Suppressor macrophage (primary cell): ENCODE measurements around the gene XPNPEP2.

Experiments used
- DNase-seq, 4 experiments: peaks; one replicate each; pipeline ENCODE4 v3.0.0-alpha.2; 2020 to 2022

The XPNPEP2 gene

DNA sequence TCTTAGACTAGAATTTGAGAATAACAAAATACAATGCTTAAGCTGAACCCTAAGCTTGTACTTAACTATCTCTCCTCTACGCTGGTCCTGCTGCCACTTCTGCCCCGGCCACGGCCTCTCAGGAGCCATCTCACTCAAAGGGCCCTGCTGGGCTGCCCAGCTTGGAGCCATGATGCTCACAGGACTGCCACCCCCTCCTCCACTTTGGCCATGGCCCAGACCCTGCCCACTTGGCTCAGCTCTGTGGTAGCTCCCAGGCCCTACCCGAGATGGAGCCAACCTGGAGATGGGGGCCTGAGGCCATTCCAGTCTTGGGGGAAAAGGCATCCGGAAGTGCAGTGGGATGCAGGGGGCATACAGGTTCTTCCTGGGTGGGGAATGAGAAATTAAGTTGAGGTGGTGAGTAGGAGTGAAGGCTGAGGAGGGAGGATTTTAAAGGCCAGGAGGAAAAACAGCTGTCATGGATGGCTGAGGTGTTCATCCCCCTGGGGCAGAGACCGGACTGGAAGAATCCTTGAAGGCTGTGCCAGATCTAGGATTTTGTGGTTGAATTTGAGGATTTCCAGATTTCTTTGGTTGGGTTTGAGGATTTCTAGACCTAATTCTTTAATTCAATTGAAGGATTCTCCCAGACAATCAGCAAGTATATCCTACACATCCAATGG, 41.8 kb downstream of the XPNPEP2 start:
- peak; percentile 26 to 58 (median 46) for DNase-seq

DNA sequence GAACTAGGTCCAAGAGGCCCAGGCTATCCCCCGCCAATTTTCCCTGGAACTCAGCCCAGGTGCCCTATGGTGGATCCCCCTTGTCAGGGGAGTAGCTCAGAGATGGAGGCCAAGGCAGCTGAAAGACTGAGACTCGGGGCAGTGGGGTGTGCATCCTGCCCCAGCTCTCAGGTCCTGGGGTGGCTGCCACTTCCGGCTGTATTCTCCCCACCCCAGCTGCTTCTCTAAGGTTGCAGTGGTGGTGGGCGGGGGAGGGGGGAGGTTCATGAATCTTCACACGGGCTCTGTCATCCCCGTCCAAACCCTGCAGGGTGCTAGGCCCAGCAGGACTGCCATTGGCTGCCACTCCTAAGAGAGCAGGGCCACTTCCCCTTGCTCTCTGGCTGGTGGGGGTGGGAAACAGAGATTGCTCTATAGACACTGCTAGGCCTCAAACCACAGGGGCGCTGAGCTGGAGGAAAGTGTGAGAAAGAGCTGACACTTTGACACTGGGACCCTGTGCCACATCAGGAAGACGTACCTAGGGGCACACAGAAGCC, 42.4 kb downstream of the XPNPEP2 start:
- DNase-seq = peak; percentile 80 to 90 (median 86)

DNA sequence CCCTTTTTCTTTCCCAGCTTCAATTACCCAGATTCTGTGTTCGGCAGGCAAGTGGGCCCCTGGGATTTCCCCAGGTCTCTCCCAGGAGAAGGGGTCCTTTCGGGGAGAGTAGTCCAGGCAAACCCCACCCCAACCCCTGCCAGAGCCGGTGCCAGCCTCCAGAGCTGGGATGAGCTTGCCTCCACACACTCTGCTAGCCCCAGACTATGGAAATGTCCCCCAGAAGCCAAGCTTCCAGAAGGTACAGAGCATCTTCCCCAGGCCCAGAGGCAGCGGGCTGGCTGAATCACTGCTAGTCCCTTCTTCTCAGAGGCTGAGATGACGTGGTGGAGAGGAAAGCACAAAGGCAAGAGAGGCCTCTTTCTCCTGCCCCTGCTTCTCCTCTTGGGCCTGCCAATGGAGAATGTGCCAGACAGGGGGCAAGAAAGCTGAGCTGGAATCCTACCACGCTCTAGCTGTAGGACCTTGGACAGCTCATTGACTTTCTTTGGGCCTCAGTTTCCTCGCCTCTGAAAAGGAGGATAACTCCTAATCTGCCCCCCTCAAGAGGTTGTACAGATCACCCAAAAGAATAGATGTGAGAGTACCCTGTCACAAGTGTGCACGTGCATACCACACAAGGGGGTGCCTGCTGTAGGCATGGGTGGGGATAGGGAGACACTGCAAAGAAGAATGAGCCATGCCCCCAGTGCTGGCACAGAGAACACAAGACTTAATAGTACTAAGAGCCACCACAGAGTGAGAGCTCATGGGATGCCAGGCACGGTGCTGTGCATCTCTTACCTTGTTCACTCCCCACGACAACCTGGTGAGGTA, 43.1 kb downstream of the XPNPEP2 start:
- no peak for DNase-seq

DNA sequence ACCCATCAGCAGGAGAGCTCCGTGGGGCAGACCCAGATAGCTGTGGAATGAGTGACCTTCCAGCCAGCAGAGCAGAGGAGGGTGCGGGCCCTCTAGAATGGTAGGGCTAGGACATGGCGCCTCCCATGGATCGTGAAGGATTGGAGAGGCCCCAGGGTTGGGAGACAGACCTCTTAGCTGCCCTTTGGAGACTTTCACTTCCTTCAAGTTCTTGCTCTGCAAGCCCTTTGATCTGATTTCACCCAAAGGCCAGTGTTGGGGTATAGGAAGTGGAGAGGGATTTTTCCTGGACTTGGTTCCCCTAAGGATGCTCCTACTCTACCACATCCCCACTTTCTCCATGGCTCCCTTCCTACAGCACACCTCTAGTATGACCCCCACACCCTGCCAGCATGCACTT, 43.9 kb downstream of the XPNPEP2 start:
- DNase-seq = peak in 3 of 4 experiments; percentile 45 to 53 (median 52)

DNA sequence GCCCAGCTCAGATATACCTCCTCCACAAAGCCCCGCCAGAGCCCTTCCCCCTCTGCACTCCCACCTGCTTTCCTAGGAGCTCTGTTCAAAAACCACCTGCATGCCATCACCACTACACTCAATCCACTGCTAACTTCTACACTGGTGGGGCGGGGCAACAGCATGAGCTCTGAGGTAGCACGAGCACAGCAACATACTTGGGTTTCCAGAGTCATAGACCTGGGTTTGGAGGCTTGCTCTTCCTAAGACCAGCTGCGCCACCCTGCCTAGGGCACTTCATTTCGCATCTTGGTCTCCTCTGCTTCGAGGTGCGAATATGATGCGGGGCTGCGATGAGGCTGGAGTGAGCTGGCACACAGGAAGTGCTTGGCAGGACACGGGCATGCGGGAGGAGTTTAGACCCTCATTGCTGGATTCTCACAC, 44.5 kb downstream of the XPNPEP2 start:
- no peak for DNase-seq

DNA sequence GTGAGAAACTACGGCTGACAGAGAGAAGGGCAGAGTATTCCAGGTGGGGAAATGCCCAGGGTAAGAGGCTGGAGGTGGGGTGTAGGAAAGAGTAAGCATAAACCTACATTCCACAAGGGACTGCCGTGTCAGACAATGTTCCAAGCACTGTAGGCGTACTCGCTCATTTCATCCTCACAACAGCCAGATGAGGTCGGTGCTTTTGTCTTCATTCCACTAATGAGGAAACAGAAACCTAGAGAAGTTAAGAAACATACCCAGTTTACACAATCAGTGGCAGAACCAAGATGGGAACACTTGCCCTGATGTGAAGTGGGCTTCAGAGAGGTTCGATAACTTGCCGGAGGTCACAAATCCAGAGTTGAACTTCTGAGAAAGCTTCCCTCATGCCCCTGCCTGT, 45.6 kb downstream of the XPNPEP2 start:
- DNase-seq = peak; percentile 24 to 67 (median 56)

DNA sequence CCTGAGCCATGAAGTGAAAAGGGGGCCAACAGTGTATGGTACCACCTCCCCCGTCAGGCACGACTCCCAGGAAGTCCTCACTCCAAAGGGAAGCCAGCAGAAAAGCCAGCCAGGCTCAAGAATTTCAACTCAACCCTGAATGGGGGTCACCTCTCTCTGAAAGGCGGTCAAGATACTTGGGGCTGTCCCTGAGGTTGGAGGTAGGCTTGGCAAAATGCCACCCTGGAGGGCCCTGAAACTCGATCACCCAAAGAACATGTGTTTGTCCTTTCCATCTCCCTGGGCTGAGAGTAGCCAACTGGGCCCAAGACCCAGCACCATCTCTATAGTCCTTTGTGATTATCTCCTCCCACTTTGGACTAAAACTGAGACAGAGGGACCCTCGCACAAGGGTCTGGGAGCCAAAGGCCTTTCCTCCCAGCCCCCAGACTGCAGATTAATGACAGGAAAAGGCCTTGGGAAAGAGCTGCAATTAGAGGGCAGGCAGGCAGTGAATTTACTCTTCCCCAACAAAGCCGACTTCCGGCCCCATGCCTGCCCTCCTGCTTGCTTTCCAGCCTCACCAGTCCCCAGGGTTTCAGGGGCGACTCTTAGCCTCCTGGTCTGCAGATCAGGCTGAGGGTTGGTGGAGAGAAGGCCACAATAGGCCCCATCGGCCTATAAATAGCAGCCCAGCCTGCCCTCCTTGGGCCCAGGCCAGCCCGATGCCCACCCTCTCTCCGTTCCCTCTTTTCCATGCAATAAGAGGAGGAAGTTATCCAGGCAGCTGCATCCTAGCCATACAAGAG, 46.6 kb downstream of the XPNPEP2 start:
- DNase-seq = no peak

DNA sequence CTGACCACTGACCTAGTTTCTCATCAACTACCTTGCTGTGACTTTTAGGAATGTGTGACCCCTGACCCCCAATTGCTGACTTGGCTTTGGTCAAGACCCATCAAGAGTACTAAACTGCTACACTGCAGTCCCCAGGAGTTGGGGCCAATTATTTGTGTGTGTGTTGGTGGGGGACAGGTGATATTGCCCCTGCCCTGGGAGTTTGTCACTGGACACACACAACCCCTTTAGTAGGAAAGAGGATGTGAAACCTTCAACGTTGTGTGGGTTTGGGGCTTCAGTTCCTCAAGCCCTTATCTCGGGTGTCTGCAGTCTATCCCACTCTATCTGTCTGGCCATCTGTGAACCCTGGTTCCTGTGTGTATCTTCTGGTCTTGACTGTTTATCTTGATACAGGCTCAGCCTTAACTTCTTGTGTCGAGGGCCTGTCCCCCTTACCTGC, 47.5 kb downstream of the XPNPEP2 start:
- peak; percentile 27 to 62 (median 60) for DNase-seq

DNA sequence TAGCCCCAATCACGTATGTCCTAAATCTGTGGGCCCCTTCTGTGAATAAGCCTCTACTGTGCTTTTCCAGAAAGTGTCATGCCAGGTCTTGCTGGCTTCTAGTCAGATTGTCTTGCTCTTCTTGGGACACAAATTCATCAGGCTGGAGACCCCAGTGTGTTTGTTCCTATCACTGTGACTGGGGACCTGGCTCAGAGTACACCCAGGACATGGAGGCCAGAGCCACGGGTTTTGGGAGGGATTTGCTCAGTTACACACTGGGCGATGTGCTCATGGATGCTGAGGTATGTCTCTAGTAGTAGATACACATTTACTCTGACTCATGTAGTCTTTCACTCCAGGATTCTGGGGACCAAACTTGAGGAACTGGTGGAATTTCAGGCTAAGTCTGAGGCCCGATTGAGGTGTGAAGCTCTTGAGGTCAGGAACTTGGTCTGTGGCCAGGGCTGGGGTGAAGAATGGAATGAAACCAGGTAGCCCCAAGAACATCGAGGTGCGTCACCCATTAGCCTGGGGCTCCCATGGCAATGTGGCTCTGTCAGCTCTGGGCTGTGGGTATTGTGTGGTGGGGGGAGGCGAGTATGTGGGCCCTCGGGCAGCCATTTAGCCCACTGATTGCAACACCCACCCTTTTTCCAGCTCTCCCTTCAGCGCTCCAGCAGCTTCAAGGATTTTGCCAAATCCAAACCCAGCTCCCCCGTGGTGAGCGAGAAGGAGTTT, 48.7 kb downstream of the XPNPEP2 start:
- no peak for DNase-seq

DNA sequence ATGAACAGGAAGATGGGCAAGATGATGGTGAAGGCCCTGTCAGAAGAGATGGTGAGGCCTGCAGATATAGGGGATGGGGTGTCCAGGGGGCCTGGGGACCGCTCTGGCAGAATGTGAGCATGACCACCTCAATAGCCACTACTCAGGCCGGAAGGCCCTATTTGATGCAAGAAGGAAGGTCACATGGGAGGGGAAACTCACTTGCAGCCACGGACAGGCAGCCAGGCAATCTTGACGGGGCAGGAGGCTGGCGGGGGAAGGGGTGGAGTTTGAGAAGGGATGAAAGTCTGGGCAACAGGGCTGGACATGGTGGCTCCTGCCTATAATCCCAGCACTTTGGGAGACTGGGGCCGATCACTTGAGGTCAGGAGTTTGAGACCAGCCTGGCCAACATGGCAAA, 49.7 kb downstream of the XPNPEP2 start:
- DNase-seq = no peak

DNA sequence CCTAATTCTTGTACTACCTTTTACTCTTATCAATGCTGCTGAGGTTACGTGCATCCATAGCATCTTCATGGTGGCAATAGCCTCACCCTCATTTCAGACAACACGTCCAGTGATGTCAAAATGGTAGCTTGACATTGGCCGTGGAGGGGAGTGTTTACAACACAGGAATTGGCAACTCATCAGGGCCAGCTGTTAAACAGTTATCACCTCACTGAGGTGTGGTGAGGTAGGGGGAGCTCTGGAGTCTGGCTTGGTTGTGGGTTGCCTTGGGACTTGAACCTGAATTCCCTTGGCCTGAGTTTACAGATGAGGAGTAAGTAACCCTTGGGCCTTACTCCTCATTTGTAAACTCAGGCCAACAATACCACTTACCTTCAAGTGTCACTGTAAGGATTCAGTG, 51.4 kb downstream of the XPNPEP2 start:
- DNase-seq = no peak

DNA sequence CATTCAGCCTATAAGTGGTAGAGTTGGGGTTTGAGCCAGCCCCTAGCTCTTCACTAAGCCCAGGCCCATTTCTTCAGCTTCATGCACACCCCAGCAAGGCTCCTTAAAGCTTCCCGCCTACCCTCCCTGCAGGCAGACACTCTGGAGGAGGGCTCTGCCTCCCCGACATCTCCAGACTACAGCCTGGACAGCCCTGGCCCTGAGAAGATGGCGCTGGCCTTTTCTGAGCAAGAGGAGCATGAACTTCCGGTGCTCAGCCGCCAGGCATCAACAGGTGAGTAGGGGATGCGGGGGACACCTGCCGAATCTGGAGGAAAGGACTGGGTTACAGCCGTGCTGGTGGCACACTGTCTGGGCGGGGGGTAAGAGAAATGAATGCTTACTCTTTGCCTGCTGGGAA, 52.0 kb downstream of the XPNPEP2 start:
- no peak for DNase-seq

DNA sequence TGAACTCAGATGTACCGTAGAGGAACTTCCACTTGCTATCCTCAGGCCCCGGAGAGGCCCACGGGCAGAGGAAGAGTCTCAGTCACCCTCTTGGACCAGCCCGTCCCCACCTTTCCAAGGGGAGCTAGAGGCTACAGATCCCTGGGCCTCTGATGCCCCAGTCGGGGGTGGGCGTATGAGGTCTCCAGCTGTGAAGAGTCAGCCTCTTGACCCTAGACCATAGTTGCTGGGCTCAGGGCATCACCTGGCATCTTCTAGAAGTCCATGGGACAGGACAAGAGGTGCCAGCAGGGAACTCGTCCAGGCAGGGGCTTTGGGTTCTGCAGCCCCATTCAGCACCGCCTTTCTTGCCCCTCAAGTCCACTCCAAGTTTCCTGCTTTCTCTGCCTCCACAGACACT, 52.6 kb downstream of the XPNPEP2 start:
- no peak for DNase-seq

DNA sequence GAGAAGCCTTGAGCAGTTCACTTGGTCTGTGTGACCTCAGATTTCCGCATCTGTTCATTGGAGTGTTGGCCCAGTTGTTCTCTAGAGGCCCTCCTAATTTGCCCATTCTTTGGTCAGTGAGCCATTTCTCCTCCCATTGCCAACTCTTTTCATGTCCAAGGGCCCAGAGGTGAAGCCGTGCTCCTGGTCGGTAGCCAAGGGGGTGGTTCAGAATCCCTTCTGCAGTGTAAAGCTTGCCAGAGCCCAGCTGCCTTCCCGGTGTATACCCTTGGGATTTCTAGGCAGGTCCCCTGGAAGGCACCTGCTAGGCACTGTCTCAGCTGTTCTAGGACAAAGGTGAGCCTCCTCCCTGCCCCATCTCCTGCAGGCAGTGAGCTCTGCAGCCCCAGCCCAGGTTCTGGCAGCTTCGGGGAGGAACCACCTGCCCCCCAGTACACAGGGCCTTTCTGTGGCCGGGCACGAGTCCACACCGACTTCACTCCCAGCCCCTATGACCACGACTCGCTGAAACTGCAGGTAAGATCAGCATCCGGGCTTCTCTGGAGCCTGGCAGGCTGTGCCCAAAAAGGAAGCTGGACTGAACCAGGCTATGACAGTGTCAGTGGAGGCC, 53.3 kb downstream of the XPNPEP2 start:
- no peak for DNase-seq

DNA sequence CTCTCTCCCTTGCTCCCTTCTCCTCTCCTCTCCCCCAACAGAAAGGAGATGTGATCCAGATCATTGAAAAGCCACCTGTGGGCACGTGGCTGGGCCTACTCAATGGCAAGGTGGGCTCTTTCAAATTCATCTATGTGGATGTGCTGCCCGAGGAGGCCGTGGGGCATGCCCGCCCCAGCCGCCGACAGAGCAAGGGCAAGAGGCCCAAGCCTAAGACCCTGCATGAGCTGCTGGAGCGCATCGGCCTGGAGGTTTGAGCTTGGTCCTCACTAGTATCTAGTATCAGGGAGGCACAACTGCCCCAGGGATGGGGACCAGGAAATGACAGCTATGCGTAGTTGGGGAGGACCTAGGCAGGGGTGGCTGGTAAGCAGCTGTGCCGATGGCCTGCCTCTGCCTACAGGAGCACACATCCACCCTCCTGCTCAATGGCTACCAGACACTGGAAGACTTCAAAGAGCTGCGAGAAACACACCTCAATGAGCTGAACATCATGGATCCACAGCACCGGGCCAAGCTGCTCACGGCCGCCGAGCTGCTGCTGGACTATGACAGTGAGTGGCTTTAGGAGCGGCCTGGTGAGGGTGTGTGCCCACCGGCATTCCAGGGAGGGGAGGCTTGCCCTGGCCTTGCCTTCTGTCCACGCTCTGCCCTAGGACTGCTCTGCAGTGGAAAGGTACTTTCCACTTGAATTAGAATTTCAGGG, 54.0 kb downstream of the XPNPEP2 start:
- no peak for DNase-seq

DNA sequence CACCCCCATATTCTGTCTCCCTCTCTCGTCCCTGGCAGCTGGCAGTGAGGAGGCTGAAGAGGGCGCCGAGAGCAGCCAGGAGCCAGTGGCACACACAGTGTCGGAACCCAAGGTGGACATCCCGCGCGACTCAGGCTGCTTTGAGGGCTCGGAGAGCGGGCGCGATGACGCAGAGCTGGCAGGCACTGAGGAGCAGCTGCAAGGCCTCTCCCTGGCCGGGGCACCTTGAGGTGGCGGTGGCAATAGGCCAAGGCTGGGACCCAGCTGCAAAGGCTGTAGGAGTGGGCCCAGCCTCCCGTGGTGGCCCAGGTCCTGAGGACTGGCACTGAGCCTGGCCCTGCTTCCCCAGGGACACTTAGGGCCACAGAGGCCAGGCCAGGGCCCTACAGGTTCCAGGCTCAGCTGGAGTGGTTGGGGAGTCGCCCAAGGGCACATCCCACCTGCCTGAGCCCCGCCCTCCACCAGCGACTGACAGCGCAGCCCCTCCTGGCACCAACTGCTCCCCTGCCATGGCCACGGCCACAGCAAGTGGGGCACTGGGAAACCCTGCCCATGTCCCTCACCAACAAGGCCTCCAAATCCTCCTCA, 54.9 kb downstream of the XPNPEP2 start:
- DNase-seq = no peak

DNA sequence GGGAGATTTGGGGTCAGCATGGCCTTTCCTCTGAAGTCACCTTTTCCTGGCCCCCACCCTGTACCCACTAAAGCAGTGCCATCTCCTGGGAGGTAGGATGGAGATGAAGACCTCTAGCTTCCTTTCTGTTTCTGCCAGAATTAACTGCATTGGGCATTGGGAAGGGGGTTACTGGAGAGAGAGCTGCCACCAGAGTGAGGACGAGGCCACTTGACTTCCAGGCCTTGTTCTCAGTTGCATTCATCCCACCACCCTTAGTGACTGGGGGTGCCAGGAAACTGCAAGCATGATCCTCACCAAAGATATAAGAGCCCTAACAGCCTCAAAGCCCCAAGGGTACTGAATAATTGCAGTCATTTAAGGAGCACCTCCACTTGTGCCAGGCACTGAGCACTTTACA, 56.8 kb downstream of the XPNPEP2 start:
- DNase-seq = no peak

DNA sequence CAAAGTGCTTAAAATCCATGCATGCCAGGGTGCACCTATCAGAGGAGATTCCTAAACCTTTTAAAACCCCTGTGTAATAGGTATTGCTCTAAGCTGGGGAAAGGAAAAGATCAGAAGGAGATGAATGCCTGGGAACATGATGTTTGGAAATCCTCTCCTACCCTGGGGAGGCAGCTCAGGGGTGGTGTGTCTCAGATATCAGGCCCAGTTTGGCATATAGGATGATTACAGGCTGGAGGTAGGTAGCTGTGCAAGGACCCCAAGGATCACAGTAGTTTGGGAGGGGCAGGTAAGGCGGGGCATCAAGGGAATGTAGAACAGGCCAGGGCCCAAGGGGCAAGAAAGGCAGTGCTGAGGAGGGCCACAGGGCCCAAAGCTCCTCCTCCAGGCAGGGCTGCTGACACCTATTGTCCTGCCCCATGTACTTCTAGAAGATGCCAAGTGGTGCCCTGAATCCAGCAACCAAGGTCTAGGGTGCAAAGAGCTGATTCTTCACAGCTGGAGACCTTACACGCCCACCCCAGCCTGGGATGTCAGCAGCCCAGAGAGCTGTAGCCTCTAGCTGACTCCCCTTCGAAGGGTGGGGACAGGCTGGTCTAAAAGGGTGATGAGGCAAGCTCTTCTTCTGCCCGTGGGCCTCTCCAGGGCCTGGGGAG, 58.6 kb downstream of the XPNPEP2 start:
- DNase-seq = no peak

DNA sequence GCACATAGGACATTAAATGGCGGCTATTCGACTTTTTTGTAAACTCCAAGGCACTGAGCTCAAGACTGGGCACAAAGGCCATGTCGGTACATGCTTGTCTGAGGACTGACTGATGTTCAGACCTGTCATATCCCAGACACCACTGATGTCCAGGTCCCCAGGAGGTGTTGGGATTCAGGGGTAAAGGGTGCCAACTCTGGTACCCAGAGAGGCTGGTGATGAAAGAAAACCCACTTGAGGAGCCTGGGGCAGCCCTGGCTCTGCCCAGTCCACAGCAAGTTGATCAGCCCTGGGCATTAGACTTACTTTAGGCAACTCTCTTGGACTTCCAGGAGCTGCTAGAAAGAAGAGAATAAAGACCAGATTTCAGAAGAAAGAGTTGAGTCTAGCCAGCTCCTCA, 59.7 kb downstream of the XPNPEP2 start:
- DNase-seq = no peak

DNA sequence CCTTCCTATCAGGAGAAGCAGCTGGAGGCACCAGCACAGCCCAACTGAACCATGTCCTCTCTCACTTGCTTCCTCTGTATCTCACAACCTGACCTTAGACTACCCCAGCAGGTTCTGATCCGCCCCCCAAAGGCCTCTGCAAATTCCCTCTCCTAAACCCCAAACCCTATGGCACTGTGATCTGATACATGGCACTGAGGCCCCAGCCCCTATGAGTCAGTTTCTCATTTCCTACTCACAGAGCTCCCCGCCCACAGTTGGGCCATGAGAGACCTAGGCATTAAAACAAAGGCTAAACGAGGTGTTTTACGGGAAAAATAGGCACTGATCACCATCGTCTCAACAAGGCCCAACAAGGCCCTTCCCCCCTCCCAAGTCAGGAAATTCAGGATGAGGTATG, 60.1 kb downstream of the XPNPEP2 start:
- peak; percentile 41 to 61 (median 54) for DNase-seq
